Vagina (tissue), 2 donors: ENCODE measurements around the gene PEPD. TPM values are rescaled to one million over a fixed set of nuclear protein-coding genes. Genes with fewer than 3 reads are reported as not detected.
"Not testable (repeated sequence)": the region's sequence is repeated elsewhere in the genome, so short reads cannot be mapped to it uniquely, and the experiment has no call there.

ENCODE experiments used
- DNase-seq, 2 donors: peaks; one replicate each; pipeline ENCODE4 v3.0.0-alpha.2; 2017; ENCODE audit errors: extremely low spot score in 2 of 2
- H3K27ac ChIP-seq: fragments of 200-600 bp; sonication (generic); one replicate; pipeline ENCODE4 v1.5.1; 2019
- H3K27me3 ChIP-seq: fragments of 200-600 bp; sonication (generic); one replicate; pipeline ENCODE4 v1.5.1; 2019
- H3K36me3 ChIP-seq, 2 donors: fragments of 200-600 bp; sonication (generic); one replicate each; pipeline ENCODE4 v1.5.1; 2017 to 2019
- H3K4me1 ChIP-seq: fragments of 200-600 bp; sonication (generic); one replicate; pipeline ENCODE4 v1.5.1; 2019
- H3K4me3 ChIP-seq, 2 donors: fragments of 200-600 bp; sonication (generic); 1 replicate in 1 of 2; 2 replicates in 1 of 2; pipeline ENCODE4 v1.5.1; 2016 to 2019
- H3K9me3 ChIP-seq: fragments of 200-600 bp; sonication (generic); one replicate; pipeline ENCODE4 v1.5.1; 2019
- CTCF ChIP-seq, 3 experiments: fragments of 450-650 bp in 2 of 3; fragments of 200-600 bp in 1 of 3; sonication (generic) in 1 of 3; IDR thresholded peaks; one replicate each; pipeline ENCODE4 v1.5.1; 2017 to 2019; ENCODE audit warnings: antibody characterized with exemption in 3 of 3, mild to moderate bottlenecking in 2 of 3, moderate library complexity in 2 of 3
- POLR2A ChIP-seq, 2 donors: fragments of 450-650 bp; IDR thresholded peaks; one replicate each; pipeline ENCODE4 v1.6.1; 2017; ENCODE audit warnings: antibody characterized with exemption in 2 of 2, mild to moderate bottlenecking in 2 of 2, moderate library complexity in 2 of 2
- POLR2AphosphoS5 ChIP-seq, 2 donors: sonication (generic); formaldehyde crosslinking; IDR thresholded peaks; one replicate each; pipeline ENCODE4 v1.9.0; 2017; ENCODE audit warnings: antibody characterized with exemption in 2 of 2, mild to moderate bottlenecking in 2 of 2, low read depth in 1 of 2; ENCODE audit not compliant: insufficient read depth in 1 of 2
- intact Hi-C: fragments of 100-400 bp; cut with DNase I; formaldehyde crosslinking; loops from one replicate; pipeline ENCODE4 v1.15.1; 2023
- total RNA-seq: library from RNA; depleted of rRNA; stranded (reverse); fragments of >200 nt; gene quantifications from one replicate; pipeline ENCODE4 v1.2.3, GENCODE V29; 2016

PEPD gene
- total RNA-seq, 1 donor from 2014 or later: 61.9 TPM

GRCh38 chr19:33486936-33487811, 34.4 kb downstream of the PEPD start:
- TF ChIP-seq POLR2AphosphoS5 (IDR thresholded peaks at IDR 0.05; ENCODE audit: insufficient read depth in 1 of 2, low read depth in 1 of 2) (no peak), CTCF (IDR thresholded peaks at IDR 0.05) (no peak), POLR2A (IDR thresholded peaks at IDR 0.05) (no peak)
- no peak for DNase-seq
- H3K4me3 ChIP-seq: no peak overlapping the region
- no peaks in the 10 kb centered on the region for H3K27me3 ChIP-seq
- H3K36me3 ChIP-seq: no peaks in the 10 kb centered on the region
- no peaks in the 10 kb centered on the region for H3K4me1 ChIP-seq
- no peak overlapping the region for H3K27ac ChIP-seq
- intact Hi-C loops: loop anchor here (5.0 kb wide), 1 partner anchor 790 kb away; no protein-coding TSS in a partner anchor
- H3K9me3 ChIP-seq: peaks cover 3% of the 10 kb centered on the region

- H3K4me1 ChIP-seq: no peaks in the 10 kb centered on the region
- no peak overlapping the region for H3K27ac ChIP-seq
- peaks cover 3% of the 10 kb centered on the region for H3K9me3 ChIP-seq
- no peaks in the 10 kb centered on the region for H3K36me3 ChIP-seq
- H3K27me3 ChIP-seq: no peaks in the 10 kb centered on the region
- no peak for DNase-seq
- TF ChIP-seq CTCF (IDR thresholded peaks at IDR 0.05) (no peak), POLR2A (IDR thresholded peaks at IDR 0.05) (no peak)
- H3K4me3 ChIP-seq: no peak overlapping the region
- intact Hi-C loops: loop anchor here (5.0 kb wide), 1 partner anchor 789 kb away; no protein-coding TSS in a partner anchor
Observed at GRCh38 chr19:33486407-33486806, 35.2 kb downstream of the PEPD start.

- peaks cover 3% of the 10 kb centered on the region for H3K9me3 ChIP-seq
- H3K27me3 ChIP-seq: no peaks in the 10 kb centered on the region
- H3K4me1 ChIP-seq: no peaks in the 10 kb centered on the region
- no peaks in the 10 kb centered on the region for H3K36me3 ChIP-seq
- no peak overlapping the region for H3K27ac ChIP-seq
- no peak overlapping the region for H3K4me3 ChIP-seq
- no peak for DNase-seq
- intact Hi-C loops: no loop called here
- TF ChIP-seq POLR2A (IDR thresholded peaks at IDR 0.05) (no peak), POLR2AphosphoS5 (IDR thresholded peaks at IDR 0.05; ENCODE audit: insufficient read depth in 1 of 2, low read depth in 1 of 2) (no peak), CTCF (IDR thresholded peaks at IDR 0.05) (no peak)
Observed at GRCh38 chr19:33484226-33484774, 37.3 kb downstream of the PEPD start.

- intact Hi-C loops: no loop called here
- no peak for DNase-seq
- Histone ChIP-seq H3K27ac (no peak overlapping the region), H3K4me1 (no peaks in the 10 kb centered on the region), H3K27me3 (no peaks in the 10 kb centered on the region), H3K4me3 (no peak overlapping the region), H3K9me3 (peaks cover 3% of the 10 kb centered on the region), H3K36me3 (peaks cover 0 to 4% of the 10 kb centered on the region in 2 donors)
- TF ChIP-seq POLR2A (IDR thresholded peaks at IDR 0.05) (no peak), POLR2AphosphoS5 (IDR thresholded peaks at IDR 0.05; ENCODE audit: insufficient read depth in 1 of 2, low read depth in 1 of 2) (no peak), CTCF (IDR thresholded peaks at IDR 0.05) (no peak)
Observed at GRCh38 chr19:33482476-33482875, 39.1 kb downstream of the PEPD start.

- Histone ChIP-seq H3K27ac (no peak overlapping the region), H3K9me3 (peaks cover 3% of the 10 kb centered on the region), H3K4me1 (no peaks in the 10 kb centered on the region), H3K27me3 (no peaks in the 10 kb centered on the region), H3K36me3 (peaks cover 0 to 4% of the 10 kb centered on the region in 2 donors), H3K4me3 (no peak overlapping the region)
- intact Hi-C loops: no loop called here
- DNase-seq: no peak
- TF ChIP-seq CTCF (IDR thresholded peaks at IDR 0.05): no peak
- TF ChIP-seq POLR2AphosphoS5 (IDR thresholded peaks at IDR 0.05; ENCODE audit: insufficient read depth in 1 of 2, low read depth in 1 of 2): no peak
- no peak for TF ChIP-seq POLR2A (IDR thresholded peaks at IDR 0.05)
Observed at GRCh38 chr19:33481863-33482262, 39.7 kb downstream of the PEPD start.

- intact Hi-C loops, H3K4me3 ChIP-seq, H3K27me3 ChIP-seq, H3K9me3 ChIP-seq, H3K4me1 ChIP-seq, H3K36me3 ChIP-seq, H3K27ac ChIP-seq, DNase-seq: not testable (repeated sequence)
Observed at GRCh38 chr19:33479570-33479969, 42.0 kb downstream of the PEPD start.
